Gastrocnemius medialis (tissue), 4 donors: ENCODE measurements around the gene ITGAD.

Experiments
- CTCF ChIP-seq, 5 experiments: fragments of 450-650 bp in 3 of 5; fragments of 200-600 bp in 2 of 5; sonication (generic) in 2 of 5; IDR thresholded peaks in 4 of 5; conservative IDR thresholded peaks in 1 of 5; 1 replicate in 4 of 5; 2 replicates in 1 of 5; pipeline ENCODE4 v1.5.1; 2016 to 2019; ENCODE audit warnings: antibody characterized with exemption in 5 of 5, mild to moderate bottlenecking in 3 of 5, moderate library complexity in 3 of 5
- POLR2A ChIP-seq, 2 donors: fragments of 450-650 bp; IDR thresholded peaks; one replicate each; pipeline ENCODE4 v1.6.1; 2017; ENCODE audit warnings: antibody characterized with exemption in 2 of 2, mild to moderate bottlenecking in 2 of 2, moderate library complexity in 2 of 2

- TF ChIP-seq CTCF (IDR thresholded peaks at IDR 0.05 in 4 of 5, conservative IDR thresholded peaks at IDR 0.05 in 1 of 5), result no peak
- no peak for TF ChIP-seq POLR2A (IDR thresholded peaks at IDR 0.05)
Observed at GRCh38 chr16:31467151-31467773, 74.1 kb downstream of the ITGAD start.
